Fibroblast of upper back skin (primary cell): ENCODE data around the gene TST.

Experiments
- DNase-seq: peaks from one replicate; pipeline ENCODE4 v3.0.0-alpha.2; 2013

Gene TST

DNA sequence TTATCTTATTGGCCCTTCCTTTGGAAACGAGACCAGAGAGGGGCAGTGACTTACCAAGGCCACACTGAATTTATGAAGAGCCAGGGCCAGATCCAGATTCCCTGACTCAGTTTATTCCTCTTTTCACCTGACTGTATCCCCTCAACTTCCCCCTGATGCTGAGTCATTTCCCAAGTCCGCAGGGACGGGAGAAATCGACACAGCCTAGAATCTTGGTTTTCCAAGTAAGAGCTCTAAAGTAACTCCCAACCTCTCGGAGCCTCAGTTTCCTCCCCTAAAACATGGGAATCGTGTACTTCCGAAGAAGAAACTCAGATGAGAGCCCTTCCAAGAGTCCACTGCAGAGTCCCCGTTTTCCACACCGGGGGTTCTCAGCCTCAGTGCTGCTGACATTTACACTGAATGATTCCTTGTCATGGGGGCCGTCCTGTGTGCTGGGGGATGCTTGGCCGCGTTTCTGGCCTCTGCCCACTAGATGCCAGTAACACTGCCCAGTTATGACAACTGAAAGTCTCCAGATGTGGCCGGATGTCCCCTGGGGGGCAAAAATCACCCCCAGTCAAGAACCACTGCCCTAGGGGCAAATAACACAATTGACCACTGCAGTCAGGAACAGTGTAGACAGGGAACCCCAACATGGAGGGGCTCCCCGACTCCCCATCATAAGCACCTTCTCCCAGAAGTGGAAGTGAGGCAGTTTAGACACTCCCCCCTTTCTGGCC lies 11.5 kb upstream of the TST start:
- no peak for DNase-seq

GRCh38 chr22:37028692-37029674 lies 9.7 kb upstream of the TST start:
- DNase-seq = no peak

DNA sequence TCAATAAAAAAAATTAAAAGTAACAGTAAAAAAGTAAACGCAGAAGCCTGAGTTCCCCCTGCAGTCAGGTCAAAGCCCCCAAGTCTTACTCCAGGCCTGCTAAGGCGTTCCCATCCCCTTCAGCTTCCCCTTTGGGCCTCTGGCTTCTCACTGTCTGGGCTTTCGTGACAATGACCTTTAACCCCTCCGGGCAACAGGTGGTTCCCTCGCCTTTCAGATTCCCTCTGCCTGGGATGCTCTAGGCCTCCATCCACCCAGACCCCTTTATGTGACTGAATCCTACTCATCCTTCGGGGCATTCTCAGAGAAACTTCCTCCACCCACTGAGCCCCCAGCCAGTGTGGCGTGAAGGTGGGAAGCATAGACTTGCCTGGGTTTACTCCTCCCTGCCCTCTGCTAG lies 8.3 kb upstream of the TST start:
- DNase-seq = no peak

DNA sequence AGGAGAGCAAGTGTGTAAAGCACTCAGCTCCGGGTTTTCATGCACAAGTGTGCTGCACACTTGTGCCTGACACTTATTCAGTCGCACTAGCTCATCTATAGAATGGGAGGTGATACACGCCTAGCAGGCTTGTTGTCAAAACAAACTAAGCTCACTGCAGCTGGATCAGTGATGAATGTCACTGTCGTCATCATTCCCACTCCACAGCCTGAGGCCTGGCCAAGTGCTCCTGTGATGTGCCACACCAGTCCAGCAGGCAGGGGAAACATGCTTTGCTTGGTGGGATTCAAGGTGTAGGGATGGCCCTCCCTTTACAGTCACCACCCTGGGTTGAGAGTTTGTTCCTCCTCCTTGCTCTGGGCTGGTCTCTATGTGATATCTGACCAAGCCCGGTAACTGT lies 7.1 kb upstream of the TST start:
- no peak for DNase-seq

DNA sequence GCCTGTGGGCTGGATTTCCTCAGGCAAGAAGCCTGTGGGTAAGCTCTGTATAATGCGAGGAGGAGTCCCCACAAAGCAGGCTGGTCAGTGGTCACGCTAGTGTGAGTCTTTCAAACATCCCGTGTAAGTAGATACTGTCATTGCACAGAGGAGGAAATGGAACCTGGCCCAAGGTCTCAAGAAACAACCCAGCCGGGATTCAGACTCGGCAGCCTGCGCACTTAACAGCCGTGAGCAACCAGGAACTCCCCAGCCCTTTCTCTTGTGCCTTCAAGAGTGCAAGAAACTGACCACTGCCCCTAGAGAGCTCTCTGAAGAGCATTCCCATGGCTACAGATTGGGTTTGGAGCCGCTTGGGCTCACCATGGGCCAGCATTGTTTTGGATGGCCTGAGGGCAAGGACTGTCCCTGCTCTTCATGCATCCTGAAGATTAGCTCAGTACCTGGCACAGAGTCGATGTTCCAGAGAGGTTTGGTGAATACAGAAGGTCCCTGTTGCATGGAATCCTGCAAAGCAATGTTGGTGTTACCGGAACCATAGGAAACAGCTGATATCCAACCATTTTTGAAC lies 6.3 kb upstream of the TST start:
- no peak for DNase-seq

GRCh38 chr22:37024339-37025157 lies 5.3 kb upstream of the TST start:
- no peak for DNase-seq

- no peak for DNase-seq
Observed at GRCh38 chr22:37023743-37024338, 4.6 kb upstream of the TST start.

DNA sequence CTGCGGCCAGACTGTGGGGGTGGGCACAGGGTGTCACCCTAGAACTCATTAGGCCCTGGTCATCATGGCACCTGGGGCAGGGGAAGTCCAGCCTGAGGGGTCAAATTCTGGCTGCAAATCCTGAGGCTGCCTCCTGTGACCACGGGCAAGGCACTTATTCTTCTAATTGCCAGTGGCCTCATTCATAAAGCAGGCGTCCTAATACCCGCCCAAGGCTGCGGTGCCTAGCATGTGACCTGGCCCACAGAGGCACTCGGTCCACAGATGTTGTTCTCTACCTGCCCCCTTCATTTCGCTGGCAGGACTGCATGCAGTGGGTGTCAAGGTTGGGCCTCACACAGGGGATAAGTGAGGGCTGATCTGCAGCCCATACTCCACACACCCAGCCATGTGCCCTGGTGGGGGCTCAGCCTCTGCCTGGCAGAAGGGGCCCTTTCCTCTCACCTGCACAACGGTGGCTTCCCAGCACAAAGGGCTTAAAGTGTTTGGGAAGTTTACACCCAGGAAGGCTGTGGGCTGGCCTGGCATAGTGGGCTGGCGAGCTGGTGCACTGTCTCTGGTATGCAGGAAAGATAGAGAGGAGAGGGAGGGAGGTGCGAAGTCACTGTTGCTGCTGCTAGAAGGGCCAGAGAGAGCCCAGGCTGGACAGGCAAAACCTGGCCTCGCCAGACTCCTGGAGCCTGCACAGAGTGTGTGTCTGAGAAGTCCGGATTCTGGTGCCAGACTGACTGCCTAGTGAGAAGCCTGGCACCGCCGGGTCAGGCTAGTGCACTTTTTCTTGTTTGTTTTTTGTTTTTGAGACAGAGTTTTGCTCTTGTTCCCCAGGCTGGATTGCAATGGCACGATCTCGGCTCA lies 3.5 kb upstream of the TST start:
- no peak for DNase-seq

DNA sequence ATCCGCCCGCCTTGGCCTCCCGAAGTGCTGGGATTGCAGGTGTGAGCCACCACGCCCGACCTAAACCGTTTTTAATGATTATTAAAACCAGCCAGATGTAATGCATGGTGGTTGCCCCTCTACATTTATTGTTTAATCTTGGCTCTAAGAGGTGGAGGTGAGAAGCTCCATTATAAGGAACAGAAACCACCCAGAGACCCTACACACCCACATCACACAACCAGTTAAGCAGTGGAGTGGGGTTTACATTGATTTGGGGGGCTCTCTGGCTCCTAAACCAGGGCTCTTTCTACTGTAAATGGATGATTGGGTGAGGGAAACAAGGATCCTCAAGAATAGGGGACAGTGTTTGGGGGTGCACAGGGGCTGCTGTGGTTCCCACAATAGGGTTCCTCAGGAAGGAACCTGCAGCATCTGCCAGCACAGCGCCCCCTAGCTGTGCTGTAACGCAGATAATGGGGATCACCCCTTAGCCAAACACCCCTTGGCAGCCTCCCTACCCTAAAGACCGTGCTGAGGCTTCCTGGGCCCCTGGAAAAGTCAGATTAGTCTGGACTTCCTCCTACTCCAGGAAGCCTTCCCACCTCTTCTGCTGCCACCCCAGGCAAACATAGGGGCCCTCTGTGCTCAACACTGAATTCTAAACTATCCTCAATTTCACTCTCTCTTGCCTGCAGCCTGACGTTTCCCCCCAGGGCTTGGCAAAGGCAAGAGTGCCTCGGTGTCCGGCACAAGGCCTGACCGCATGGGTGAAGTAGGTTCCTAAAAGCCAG lies 2.6 kb upstream of the TST start:
- DNase-seq = peak; percentile 31

DNA sequence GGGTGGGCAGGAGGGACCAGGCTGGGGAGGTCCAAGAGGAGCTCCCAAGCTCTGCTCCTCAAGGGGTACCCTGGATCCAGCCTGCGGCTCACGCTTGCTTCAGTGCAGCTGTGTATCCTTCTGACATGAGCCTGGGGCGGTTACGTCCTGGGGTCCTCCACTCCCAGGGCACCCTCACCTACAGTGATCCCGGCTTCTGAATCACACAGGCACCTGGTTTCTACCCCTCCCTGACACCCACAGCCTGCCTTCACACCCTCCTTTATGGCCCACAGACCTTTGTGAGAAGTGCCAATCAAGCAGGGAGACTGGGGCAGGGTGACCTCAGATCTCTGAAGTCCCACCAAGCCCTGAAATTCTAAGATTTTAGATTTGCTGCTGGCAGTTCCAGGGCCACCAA lies 1.8 kb upstream of the TST start:
- no peak for DNase-seq

DNA sequence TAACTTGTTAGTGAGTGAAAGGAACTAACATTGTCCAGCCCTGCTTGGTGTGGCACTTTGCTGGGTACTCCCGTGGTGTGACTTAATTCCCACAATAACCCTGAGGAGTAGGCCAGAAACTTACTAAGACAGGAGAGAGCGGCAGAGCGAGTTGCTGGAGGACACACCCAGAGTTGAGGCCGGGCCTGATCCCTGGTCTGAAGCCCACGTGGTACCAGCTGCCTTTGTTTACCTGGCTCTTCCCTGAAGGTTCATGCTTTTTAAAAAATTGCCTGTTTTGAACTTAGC lies 889 bp upstream of the TST start:
- peak; percentile 25 for DNase-seq

- DNase-seq = peak; percentile 43
Observed at GRCh38 chr22:37018815-37019308, 385 bp downstream of the TST start.

GRCh38 chr22:37018086-37018814 lies 997 bp downstream of the TST start:
- DNase-seq = no peak

- no peak for DNase-seq
Observed at GRCh38 chr22:37017356-37017755, 1.9 kb downstream of the TST start.

DNA sequence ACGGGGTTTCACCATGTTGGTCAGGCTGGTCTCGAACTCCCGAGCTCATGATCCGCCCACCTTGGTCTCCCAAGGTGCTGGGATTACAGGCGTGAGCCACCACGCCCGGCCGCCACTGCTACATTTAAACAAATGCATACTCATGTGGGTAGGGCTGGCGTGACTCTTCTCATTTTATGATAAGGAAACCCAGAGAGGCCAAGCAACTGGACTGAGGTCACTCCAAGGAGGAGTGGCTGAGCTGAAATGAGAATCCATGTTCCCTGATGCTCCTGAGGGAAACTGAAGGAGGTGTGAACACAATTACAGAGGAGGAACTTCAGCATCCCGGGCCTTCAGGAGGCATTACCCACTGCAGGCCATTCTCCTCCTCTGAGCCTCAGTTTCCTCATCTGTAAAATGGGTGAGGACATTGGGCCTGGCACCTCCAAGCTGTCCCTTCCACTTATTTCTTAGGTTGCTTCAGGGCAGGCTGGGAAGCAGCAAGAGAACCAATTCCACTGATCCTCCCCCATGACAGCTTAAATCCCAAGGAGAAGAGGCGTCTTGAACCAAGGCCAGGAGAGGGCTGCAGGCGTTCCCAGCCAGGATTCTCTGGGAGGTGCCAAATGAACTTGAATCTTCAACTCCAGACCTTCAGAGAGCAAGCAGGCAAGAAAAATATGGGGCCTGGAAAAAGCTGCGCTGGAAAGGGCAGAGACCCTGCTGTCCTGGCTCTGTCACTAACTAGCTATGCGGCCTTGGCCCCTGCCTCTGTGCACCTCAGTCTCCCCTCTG lies 2.9 kb downstream of the TST start:
- no peak for DNase-seq

DNA sequence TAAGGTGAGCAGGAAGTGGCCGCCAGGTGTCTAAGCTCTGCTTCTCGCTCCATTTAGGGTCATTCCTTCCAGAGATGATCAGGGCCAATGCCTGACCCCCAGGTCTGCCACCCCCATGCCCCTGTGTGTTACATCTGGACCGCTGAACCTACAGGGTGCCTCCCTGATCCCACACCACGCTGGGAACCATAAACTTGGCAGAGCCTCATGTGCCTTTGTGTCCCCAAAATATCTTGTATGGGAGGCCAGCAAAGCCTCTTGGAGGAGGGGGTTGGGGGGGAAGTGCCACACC lies 3.7 kb downstream of the TST start:
- DNase-seq = no peak

- no peak for DNase-seq
Observed at GRCh38 chr22:37014835-37015586, 4.2 kb downstream of the TST start.

- no peak for DNase-seq
Observed at GRCh38 chr22:37014415-37014806, 4.8 kb downstream of the TST start.

- DNase-seq = no peak
Observed at GRCh38 chr22:37012956-37013355, 6.3 kb downstream of the TST start.
